Upper lobe of right lung (tissue), 1 donor: ENCODE results near the gene FYN. TPM values are rescaled to one million over a fixed set of nuclear protein-coding genes. Genes with fewer than 3 reads are reported as not detected.

Source experiments
- ATAC-seq: fragments of 200-7000 bp; cut with Tn5 transposase; one replicate; pipeline ENCODE4 v1.9.1; 2020; ENCODE audit warnings: mild to moderate bottlenecking, moderate library complexity
- DNase-seq: peaks from one replicate; pipeline ENCODE4 v3.0.0-alpha.2; 2020
- H3K27ac ChIP-seq: fragments of 200-600 bp; one replicate; pipeline ENCODE4 v1.8.0; 2022
- H3K27me3 ChIP-seq: fragments of 200-600 bp; one replicate; pipeline ENCODE4 v1.8.0; 2022; ENCODE audit warnings: mild to moderate bottlenecking
- H3K36me3 ChIP-seq: fragments of 200-600 bp; one replicate; pipeline ENCODE4 v1.8.0; 2022
- H3K4me1 ChIP-seq: fragments of 200-600 bp; one replicate; pipeline ENCODE4 v1.8.0; 2022
- H3K4me3 ChIP-seq: fragments of 200-600 bp; one replicate; pipeline ENCODE4 v1.8.0; 2022; ENCODE audit warnings: mild to moderate bottlenecking
- H3K9me3 ChIP-seq: fragments of 200-600 bp; one replicate; pipeline ENCODE4 v1.8.0; 2022
- CTCF ChIP-seq: fragments of 200-600 bp; IDR thresholded peaks from one replicate; pipeline ENCODE4 v1.8.0; 2022; ENCODE audit warnings: antibody characterized with exemption
- intact Hi-C: fragments of 100-400 bp; cut with DNase I; formaldehyde crosslinking; loops from one replicate; pipeline ENCODE4 v1.11.0; 2022
- total RNA-seq: library from RNA; stranded (reverse); fragmentation: NEBNext Ultra II Directional; extraction: Animal tissue kit (Norgen Biotek cat#: 25700); gene quantifications from one replicate; pipeline ENCODE4 v1.2.1, GENCODE V29; 2021
- donor health status: DM: no; HTN: yes; CAD: no; lungs with severe emphysema.

FYN gene
- total RNA-seq, 1 donor from 2014 or later = 115 TPM

GRCh38 chr6:111612379-111612778 lies 260.9 kb downstream of the FYN start:
- Histone ChIP-seq H3K9me3 (no peaks in the 10 kb centered on the region), H3K27me3 (no peaks in the 10 kb centered on the region), H3K4me1 (peaks cover 11% of the 10 kb centered on the region), H3K27ac (no peak overlapping the region), H3K36me3 (no peaks in the 10 kb centered on the region), H3K4me3 (no peak overlapping the region)
- TF ChIP-seq CTCF = no peak
- no peak for DNase-seq
- intact Hi-C loops = no loop called here
- no peak for ATAC-seq

- H3K4me3 ChIP-seq = no peak overlapping the region
- H3K36me3 ChIP-seq = no peaks in the 10 kb centered on the region
- no peak for ATAC-seq
- H3K27ac ChIP-seq = no peak overlapping the region
- TF ChIP-seq CTCF = no peak
- H3K27me3 ChIP-seq = no peaks in the 10 kb centered on the region
- no peak for DNase-seq
- H3K9me3 ChIP-seq = no peaks in the 10 kb centered on the region
- H3K4me1 ChIP-seq = peaks cover 20% of the 10 kb centered on the region
- intact Hi-C loops = no loop called here
Measured at GRCh38 chr6:111610548-111611172, 262.6 kb downstream of the FYN start.

Other genes starting within 250 kb of the FYN start
- not detected for gene CCN6, start 180.7 kb upstream of the FYN start, total RNA-seq
- gene TUBE1, start 214.0 kb upstream of the FYN start, total RNA-seq = 18.4 TPM
- 8.2 TPM for gene FAM229B, start 214.1 kb upstream of the FYN start, total RNA-seq